ENCODE results near the gene ACOT7.
"Not testable (repeated sequence)": the region's sequence is repeated elsewhere in the genome, so short reads cannot be mapped to it uniquely, and the experiment has no call there.

ACOT7 gene

GRCh38 chr1:6370006-6370405 lies 23.6 kb downstream of the ACOT7 start:
- Histone ChIP-seq H3K27me3 (ENCODE audit: low read depth, low read length) (no peaks in the 10 kb centered on the region), H3K27ac (ENCODE audit: low read length) (no peak overlapping the region), H3K4me1 (ENCODE audit: control insufficient read depth in 1 of 2, insufficient read depth in 2 of 2, low read length in 2 of 2) (no peaks in the 10 kb centered on the region), H3K9me3 (ENCODE audit: control insufficient read depth in 1 of 2, low read length in 2 of 2) (no peaks in the 10 kb centered on the region), H3K4me3 (ENCODE audit: low read depth in 1 of 2, low read length in 2 of 2) (no peak overlapping the region), H3K36me3 (ENCODE audit: control insufficient read depth in 1 of 2, insufficient read depth in 2 of 2, low read length in 2 of 2) (no peaks in the 10 kb centered on the region)

- Histone ChIP-seq H3K27ac (ENCODE audit: low read length) (no peak overlapping the region), H3K9me3 (ENCODE audit: control insufficient read depth in 1 of 2, low read length in 2 of 2) (no peaks in the 10 kb centered on the region), H3K27me3 (ENCODE audit: low read depth, low read length) (no peaks in the 10 kb centered on the region), H3K36me3 (ENCODE audit: control insufficient read depth in 1 of 2, insufficient read depth in 2 of 2, low read length in 2 of 2) (no peaks in the 10 kb centered on the region), H3K4me3 (ENCODE audit: low read depth in 1 of 2, low read length in 2 of 2) (no peak overlapping the region), H3K4me1 (ENCODE audit: control insufficient read depth in 1 of 2, insufficient read depth in 2 of 2, low read length in 2 of 2) (peaks cover 0 to 4% of the 10 kb centered on the region in 2 donors)
Observed at GRCh38 chr1:6367381-6368012, 26.1 kb downstream of the ACOT7 start.

- Histone ChIP-seq H3K4me1 (ENCODE audit: control insufficient read depth in 1 of 2, insufficient read depth in 2 of 2, low read length in 2 of 2) (peaks cover 1 to 12% of the 10 kb centered on the region in 2 donors), H3K36me3 (ENCODE audit: control insufficient read depth in 1 of 2, insufficient read depth in 2 of 2, low read length in 2 of 2) (no peaks in the 10 kb centered on the region), H3K27me3 (ENCODE audit: low read depth, low read length) (no peaks in the 10 kb centered on the region), H3K9me3 (ENCODE audit: control insufficient read depth in 1 of 2, low read length in 2 of 2) (no peaks in the 10 kb centered on the region), H3K27ac (ENCODE audit: low read length) (no peak overlapping the region), H3K4me3 (ENCODE audit: low read depth in 1 of 2, low read length in 2 of 2) (no peak overlapping the region)
Observed at GRCh38 chr1:6365047-6365446, 28.5 kb downstream of the ACOT7 start.

DNA sequence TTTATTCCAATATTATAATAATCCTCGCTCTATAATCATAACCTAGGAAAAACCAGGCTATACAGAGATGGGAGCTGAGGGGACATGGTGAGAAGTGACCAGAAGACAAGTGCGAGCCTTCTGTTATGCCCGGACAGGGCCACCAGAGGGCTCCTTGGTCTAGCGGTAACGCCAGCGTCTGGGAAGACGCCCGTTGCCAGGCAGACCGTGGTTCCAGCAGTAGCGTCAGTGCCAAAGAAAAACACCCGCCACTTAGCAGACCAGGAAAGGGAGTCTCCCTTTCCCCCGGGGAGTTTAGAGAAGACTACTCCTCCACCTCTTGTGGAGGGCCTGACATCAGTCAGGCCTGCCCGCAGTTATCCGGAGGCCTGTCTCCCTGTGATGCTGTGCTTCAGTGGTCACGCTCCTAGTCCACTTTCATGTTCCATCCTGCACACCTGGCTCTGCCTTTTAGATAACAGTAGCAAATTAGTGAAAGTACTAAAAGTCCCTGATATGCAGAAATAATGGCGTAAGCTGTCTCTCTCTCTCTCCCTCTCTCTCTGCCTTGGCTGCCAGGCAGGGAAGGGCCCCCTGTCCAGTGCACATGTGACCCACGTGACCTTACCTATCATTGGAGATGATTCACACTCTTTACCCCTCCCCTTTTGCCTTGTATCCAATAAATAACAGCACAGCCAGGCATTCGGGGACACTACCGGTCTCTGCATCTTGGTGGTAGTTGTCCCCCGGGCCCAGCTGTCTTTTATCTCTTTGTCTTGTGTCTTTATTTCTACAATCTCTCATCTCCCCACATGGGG lies 30.3 kb downstream of the ACOT7 start:
- peaks cover 16 to 29% of the 10 kb centered on the region in 2 donors for H3K4me1 ChIP-seq (ENCODE audit: control insufficient read depth in 1 of 2, insufficient read depth in 2 of 2, low read length in 2 of 2)
- not testable (repeated sequence) for H3K27ac ChIP-seq (ENCODE audit: low read length)

DNA sequence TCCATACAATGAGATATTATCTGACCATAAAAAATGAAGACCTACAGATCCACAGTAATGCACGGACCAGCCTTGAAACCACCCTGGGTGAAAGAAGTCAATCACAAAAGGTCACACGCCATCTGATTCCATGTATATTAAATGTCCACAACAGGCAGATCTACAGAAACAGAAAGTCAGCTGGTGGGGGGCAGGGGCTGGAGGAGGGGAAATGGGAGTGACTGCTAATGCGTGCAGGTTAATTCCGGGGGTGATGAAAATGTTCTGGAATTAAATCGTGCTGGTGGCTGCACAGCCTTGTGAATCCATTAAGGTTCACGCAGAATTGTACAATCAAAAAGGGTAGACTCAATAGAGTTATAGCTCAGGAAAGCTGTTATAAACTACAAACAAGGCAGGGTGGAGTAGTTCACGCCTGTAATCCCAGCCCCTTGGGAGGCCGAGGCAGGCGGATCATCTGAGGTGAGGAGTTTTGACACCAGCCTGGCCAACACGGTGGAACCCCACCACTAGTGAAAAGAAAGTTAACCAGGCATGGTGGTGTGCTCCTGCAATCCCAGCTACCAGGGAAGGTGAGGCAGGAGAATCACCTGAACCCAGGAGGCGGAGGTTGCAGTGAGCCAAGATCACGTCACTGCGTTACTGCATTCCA lies 32.3 kb downstream of the ACOT7 start:
- peaks cover 18 to 31% of the 10 kb centered on the region in 2 donors for H3K4me1 ChIP-seq (ENCODE audit: control insufficient read depth in 1 of 2, insufficient read depth in 2 of 2, low read length in 2 of 2)
- H3K36me3 ChIP-seq (ENCODE audit: control insufficient read depth in 1 of 2, insufficient read depth in 2 of 2, low read length in 2 of 2) = no peaks in the 10 kb centered on the region
- H3K27me3 ChIP-seq (ENCODE audit: low read depth, low read length) = no peaks in the 10 kb centered on the region
- H3K9me3 ChIP-seq (ENCODE audit: control insufficient read depth in 1 of 2, low read length in 2 of 2) = no peaks in the 10 kb centered on the region
- peak overlapping the region; percentile 85 for H3K27ac ChIP-seq (ENCODE audit: low read length)
- no peak overlapping the region for H3K4me3 ChIP-seq (ENCODE audit: low read depth in 1 of 2, low read length in 2 of 2)

More for the DNA sequence above, 30.3 kb downstream of the ACOT7 start:
- not testable (repeated sequence) for H3K27me3 ChIP-seq (ENCODE audit: low read depth, low read length); H3K36me3 ChIP-seq (ENCODE audit: control insufficient read depth in 1 of 2, insufficient read depth in 2 of 2, low read length in 2 of 2); H3K9me3 ChIP-seq (ENCODE audit: control insufficient read depth in 1 of 2, low read length in 2 of 2); H3K4me3 ChIP-seq (ENCODE audit: low read depth in 1 of 2, low read length in 2 of 2)

DNA sequence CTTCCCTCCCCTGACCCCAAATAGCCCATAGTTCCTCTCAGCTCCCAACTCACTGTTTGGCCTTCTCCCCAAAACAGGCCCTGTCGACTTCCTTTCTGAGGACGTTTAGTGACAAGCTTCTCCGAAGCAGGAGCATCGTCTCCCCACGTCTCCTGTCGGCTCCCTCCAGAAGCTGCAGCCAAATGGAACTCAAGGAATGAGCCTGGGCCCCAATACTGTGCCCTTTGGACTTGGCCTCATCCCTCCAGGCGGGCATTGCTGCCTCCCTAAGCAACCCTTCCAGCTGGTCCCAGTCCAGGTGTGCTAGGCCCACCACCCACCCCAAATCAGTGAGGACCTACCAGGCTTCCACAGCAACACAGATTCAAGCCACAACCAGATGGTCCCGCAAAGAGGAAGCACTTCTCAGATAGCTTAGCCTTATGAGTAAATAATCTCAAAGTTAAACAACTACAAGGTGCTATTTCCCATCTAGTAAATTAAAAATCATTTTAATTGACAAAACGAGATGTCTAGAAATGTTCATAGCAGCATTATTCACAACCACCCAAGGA lies 33.0 kb downstream of the ACOT7 start:
- peaks cover 18 to 31% of the 10 kb centered on the region in 2 donors for H3K4me1 ChIP-seq (ENCODE audit: control insufficient read depth in 1 of 2, insufficient read depth in 2 of 2, low read length in 2 of 2)
- H3K36me3 ChIP-seq (ENCODE audit: control insufficient read depth in 1 of 2, insufficient read depth in 2 of 2, low read length in 2 of 2) = no peaks in the 10 kb centered on the region
- no peak overlapping the region for H3K4me3 ChIP-seq (ENCODE audit: low read depth in 1 of 2, low read length in 2 of 2)
- no peaks in the 10 kb centered on the region for H3K27me3 ChIP-seq (ENCODE audit: low read depth, low read length)
- peak overlapping the region; percentile 85 for H3K27ac ChIP-seq (ENCODE audit: low read length)
- H3K9me3 ChIP-seq (ENCODE audit: control insufficient read depth in 1 of 2, low read length in 2 of 2) = no peaks in the 10 kb centered on the region

DNA sequence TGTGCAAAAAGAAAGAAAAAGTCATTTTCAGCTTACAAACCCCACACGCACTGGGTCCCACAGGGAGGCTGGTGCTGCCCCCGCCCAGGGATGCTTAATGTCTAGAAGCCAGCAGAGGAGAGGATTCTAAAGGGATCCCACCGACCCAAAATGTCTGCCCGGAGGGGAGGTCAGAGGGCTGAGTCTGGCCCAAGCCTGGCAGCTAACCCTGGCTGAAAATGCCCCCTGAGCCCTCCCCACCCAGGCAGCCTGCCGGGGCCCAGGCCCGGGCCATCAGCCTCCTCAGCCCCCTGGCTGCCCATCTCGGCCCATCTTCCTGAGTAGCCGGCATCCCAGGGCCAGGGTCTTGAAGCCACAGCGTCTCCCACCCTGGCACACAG lies 33.5 kb downstream of the ACOT7 start:
- Histone ChIP-seq H3K4me1 (ENCODE audit: control insufficient read depth in 1 of 2, insufficient read depth in 2 of 2, low read length in 2 of 2) (peaks cover 18 to 31% of the 10 kb centered on the region in 2 donors), H3K27ac (ENCODE audit: low read length) (peak overlapping the region; percentile 85), H3K36me3 (ENCODE audit: control insufficient read depth in 1 of 2, insufficient read depth in 2 of 2, low read length in 2 of 2) (no peaks in the 10 kb centered on the region), H3K4me3 (ENCODE audit: low read depth in 1 of 2, low read length in 2 of 2) (peak overlapping the region in 1 of 2 donors; percentile 23), H3K9me3 (ENCODE audit: control insufficient read depth in 1 of 2, low read length in 2 of 2) (no peaks in the 10 kb centered on the region), H3K27me3 (ENCODE audit: low read depth, low read length) (no peaks in the 10 kb centered on the region)

DNA sequence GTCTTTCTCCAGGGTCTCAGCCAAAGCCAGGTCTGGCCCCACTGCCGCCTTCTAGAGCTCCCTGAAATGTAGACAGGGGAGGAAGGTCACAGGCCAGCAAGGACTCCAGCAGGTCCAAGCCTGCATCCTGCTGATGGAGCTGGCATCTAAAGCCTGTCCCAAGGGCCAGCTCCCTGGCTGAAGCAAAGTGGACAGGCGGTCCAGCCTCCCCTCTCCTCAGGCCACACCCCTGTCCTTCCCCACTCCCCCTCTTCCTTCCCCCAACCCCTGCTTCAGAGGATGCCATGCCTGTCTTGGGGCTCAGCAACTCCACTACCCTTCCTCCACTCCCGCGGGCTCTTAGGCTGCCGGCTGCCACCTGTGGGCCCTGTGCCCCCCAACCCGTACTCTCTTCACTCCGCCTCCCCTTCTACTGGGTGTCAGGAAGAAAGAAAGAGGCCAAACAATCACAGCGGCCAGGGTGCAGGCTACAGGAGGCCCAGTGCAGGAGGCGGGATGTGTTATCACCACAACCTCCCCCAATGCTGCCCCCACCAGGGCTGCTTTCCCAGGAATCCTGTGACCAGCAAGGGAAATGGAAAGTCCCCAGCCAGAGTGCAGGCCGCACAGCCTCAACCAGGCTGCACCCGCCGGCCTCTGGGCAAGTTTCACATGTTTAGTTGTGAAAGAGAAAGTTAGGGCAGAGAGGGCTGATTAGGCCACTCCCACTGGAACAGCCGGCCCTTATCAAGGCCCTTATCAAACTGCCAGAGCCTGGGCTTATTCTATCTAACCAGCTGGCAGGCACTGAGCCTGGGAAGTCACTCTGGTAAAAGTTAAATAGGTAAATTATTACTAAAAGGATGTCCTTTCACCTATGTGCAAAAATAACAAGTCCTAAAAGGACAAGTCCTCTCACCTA lies 34.1 kb downstream of the ACOT7 start:
- Histone ChIP-seq H3K9me3 (ENCODE audit: control insufficient read depth in 1 of 2, low read length in 2 of 2) (no peaks in the 10 kb centered on the region), H3K4me1 (ENCODE audit: control insufficient read depth in 1 of 2, insufficient read depth in 2 of 2, low read length in 2 of 2) (peaks cover 18 to 32% of the 10 kb centered on the region in 2 donors), H3K4me3 (ENCODE audit: low read depth in 1 of 2, low read length in 2 of 2) (peak overlapping the region; percentile 23 to 33), H3K27me3 (ENCODE audit: low read depth, low read length) (no peaks in the 10 kb centered on the region), H3K27ac (ENCODE audit: low read length) (peak overlapping the region; percentile 85), H3K36me3 (ENCODE audit: control insufficient read depth in 1 of 2, insufficient read depth in 2 of 2, low read length in 2 of 2) (no peaks in the 10 kb centered on the region)

- H3K4me3 ChIP-seq (ENCODE audit: low read depth in 1 of 2, low read length in 2 of 2) = peak overlapping the region in 1 of 2 donors; percentile 9
Observed at GRCh38 chr1:6358757-6359201, 34.8 kb downstream of the ACOT7 start.

GRCh38 chr1:6358144-6358624 lies 35.4 kb downstream of the ACOT7 start:
- Histone ChIP-seq H3K9me3 (ENCODE audit: control insufficient read depth in 1 of 2, low read length in 2 of 2) (no peaks in the 10 kb centered on the region), H3K27me3 (ENCODE audit: low read depth, low read length) (no peaks in the 10 kb centered on the region), H3K4me1 (ENCODE audit: control insufficient read depth in 1 of 2, insufficient read depth in 2 of 2, low read length in 2 of 2) (peaks cover 23 to 41% of the 10 kb centered on the region in 2 donors), H3K27ac (ENCODE audit: low read length) (peak overlapping the region; percentile 85), H3K36me3 (ENCODE audit: control insufficient read depth in 1 of 2, insufficient read depth in 2 of 2, low read length in 2 of 2) (no peaks in the 10 kb centered on the region), H3K4me3 (ENCODE audit: low read depth in 1 of 2, low read length in 2 of 2) (no peak overlapping the region)

More at GRCh38 chr1:6358757-6359201, 34.8 kb downstream of the ACOT7 start:
- H3K9me3 ChIP-seq (ENCODE audit: control insufficient read depth in 1 of 2, low read length in 2 of 2) = no peaks in the 10 kb centered on the region
- H3K27me3 ChIP-seq (ENCODE audit: low read depth, low read length) = no peaks in the 10 kb centered on the region
- H3K4me1 ChIP-seq (ENCODE audit: control insufficient read depth in 1 of 2, insufficient read depth in 2 of 2, low read length in 2 of 2) = peaks cover 23 to 38% of the 10 kb centered on the region in 2 donors
- H3K36me3 ChIP-seq (ENCODE audit: control insufficient read depth in 1 of 2, insufficient read depth in 2 of 2, low read length in 2 of 2) = no peaks in the 10 kb centered on the region
- peak overlapping the region; percentile 85 for H3K27ac ChIP-seq (ENCODE audit: low read length)

Measured in muscle layer of duodenum (tissue), 2 donors.